Cardiac muscle cell (in vitro differentiated cells and primary cell): ENCODE measurements around the gene ATG10. TPM values are rescaled to one million over a fixed set of nuclear protein-coding genes. Genes with fewer than 3 reads are reported as not detected.

Source experiments
- DNase-seq, 2 donors: peaks; one replicate each; pipeline versions ENCODE4 v3.0.0 to v3.0.0-alpha.2; 2010 to 2017; ENCODE audit warnings: low read depth in 1 of 2, low spot score in 1 of 2
- H3K27ac ChIP-seq: fragments of 200-600 bp; sonication (generic); 2 replicates; pipeline ENCODE4 v1.5.1; 2016
- H3K27me3 ChIP-seq: fragments of 200-600 bp; sonication (generic); 2 replicates; pipeline ENCODE4 v1.6.0; 2016; ENCODE audit warnings: control low read depth
- H3K36me3 ChIP-seq: fragments of 200-600 bp; sonication (generic); 2 replicates; pipeline ENCODE4 v1.5.1; 2016; ENCODE audit warnings: control low read depth
- H3K4me1 ChIP-seq: fragments of 200-600 bp; sonication (generic); 2 replicates; pipeline ENCODE4 v1.8.1; 2017; ENCODE audit warnings: low read depth, mild to moderate bottlenecking, mixed run types
- H3K4me3 ChIP-seq: fragments of 200-600 bp; sonication (generic); 2 replicates; pipeline ENCODE4 v1.5.1; 2016; ENCODE audit warnings: mild to moderate bottlenecking
- H3K9me3 ChIP-seq: fragments of 200-600 bp; sonication (generic); 2 replicates; pipeline ENCODE4 v1.5.1; 2017; ENCODE audit warnings: low read depth, mild to moderate bottlenecking, control low read depth
- polyA plus RNA-seq: library from polyadenylated mRNA; unstranded; fragments of >200 nt; fragmentation: Nextera tagmentation; extraction: Ambion mirVana; gene quantifications from 2 replicates; pipeline ENCODE4 v1.2.1, GENCODE V29; 2016
- total RNA-seq: library from RNA; depleted of rRNA; stranded (reverse); fragments of >200 nt; gene quantifications from 2 replicates; pipeline ENCODE4 v1.2.3, GENCODE V29; 2016
- TF ChIP-seq, protein P1 (sequence below): IDR thresholded peaks from 2 replicates; pipeline ENCODE4 v1.5.1; 2012; ENCODE audit warnings: low read depth, mild to moderate bottlenecking, low read length

Gene ATG10
- total and polyA plus RNA-seq, 2 experiments from 2014 or later = 9.0 to 28.0 TPM

DNA sequence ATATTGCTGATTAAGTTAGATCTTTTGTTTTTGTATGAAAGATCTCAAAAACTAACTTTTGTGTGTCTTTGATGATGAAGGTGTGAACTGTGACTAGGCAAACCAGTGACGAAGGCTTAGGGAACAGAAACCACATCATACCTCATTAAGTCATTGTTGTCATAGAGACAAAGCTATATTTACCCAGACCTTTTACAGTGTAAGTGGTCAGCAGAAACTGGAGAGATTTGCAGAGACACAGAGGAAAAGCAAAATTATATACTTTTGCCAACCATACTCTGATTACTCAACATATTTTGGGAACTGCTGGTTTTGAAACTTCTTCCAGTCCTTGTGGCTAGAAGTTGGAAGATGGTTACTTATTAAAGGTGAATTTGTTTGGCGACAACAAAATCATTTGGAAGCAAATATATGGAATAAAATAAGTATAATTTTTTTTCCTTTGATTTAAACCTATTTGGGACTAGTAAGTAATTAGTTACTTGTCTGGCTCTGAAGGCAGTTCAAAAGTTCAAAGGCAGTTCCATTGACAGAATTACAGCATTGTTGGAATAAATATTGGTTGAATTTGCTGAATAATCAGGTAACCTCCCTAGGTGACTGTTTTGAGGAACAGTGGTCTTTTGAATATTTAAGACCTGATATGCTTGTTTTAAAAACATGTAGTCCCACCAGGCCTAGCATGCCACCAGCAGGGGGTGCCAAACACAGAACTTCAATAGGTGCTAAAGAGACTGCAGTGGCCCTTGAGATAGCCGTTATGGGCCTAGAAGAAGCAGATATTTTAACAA lies 202.5 kb downstream of the ATG10 start:
- Histone ChIP-seq H3K4me1 (peaks cover 9% of the 10 kb centered on the region), H3K9me3 (no peaks in the 10 kb centered on the region), H3K4me3 (no peak overlapping the region), H3K36me3 (no peaks in the 10 kb centered on the region), H3K27me3 (no peaks in the 10 kb centered on the region), H3K27ac (no peak overlapping the region)
- DNase-seq = peak; percentile 78 to 79
- TF ChIP-seq, protein P1, sequence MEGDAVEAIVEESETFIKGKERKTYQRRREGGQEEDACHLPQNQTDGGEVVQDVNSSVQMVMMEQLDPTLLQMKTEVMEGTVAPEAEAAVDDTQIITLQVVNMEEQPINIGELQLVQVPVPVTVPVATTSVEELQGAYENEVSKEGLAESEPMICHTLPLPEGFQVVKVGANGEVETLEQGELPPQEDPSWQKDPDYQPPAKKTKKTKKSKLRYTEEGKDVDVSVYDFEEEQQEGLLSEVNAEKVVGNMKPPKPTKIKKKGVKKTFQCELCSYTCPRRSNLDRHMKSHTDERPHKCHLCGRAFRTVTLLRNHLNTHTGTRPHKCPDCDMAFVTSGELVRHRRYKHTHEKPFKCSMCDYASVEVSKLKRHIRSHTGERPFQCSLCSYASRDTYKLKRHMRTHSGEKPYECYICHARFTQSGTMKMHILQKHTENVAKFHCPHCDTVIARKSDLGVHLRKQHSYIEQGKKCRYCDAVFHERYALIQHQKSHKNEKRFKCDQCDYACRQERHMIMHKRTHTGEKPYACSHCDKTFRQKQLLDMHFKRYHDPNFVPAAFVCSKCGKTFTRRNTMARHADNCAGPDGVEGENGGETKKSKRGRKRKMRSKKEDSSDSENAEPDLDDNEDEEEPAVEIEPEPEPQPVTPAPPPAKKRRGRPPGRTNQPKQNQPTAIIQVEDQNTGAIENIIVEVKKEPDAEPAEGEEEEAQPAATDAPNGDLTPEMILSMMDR = peak; percentile 72

DNA sequence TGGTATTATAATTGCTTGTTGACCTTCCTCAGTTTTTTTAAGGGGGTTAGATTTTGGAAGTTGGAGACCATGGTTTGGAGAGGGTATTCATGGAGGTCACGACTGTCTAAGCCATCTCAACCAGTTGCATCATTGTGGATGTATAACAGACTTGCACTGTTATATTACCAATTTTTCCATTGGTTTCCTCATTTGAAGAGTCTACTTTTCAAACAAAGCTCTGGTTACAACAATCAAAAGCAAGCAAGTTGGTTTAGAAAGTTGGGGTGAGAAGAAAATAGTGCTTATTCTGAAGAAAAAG lies 203.0 kb downstream of the ATG10 start:
- Histone ChIP-seq H3K9me3 (no peaks in the 10 kb centered on the region), H3K36me3 (no peaks in the 10 kb centered on the region), H3K27me3 (no peaks in the 10 kb centered on the region), H3K4me1 (peaks cover 9% of the 10 kb centered on the region), H3K4me3 (no peak overlapping the region), H3K27ac (no peak overlapping the region)
- TF ChIP-seq, protein P1 = no peak
- DNase-seq = no peak

DNA sequence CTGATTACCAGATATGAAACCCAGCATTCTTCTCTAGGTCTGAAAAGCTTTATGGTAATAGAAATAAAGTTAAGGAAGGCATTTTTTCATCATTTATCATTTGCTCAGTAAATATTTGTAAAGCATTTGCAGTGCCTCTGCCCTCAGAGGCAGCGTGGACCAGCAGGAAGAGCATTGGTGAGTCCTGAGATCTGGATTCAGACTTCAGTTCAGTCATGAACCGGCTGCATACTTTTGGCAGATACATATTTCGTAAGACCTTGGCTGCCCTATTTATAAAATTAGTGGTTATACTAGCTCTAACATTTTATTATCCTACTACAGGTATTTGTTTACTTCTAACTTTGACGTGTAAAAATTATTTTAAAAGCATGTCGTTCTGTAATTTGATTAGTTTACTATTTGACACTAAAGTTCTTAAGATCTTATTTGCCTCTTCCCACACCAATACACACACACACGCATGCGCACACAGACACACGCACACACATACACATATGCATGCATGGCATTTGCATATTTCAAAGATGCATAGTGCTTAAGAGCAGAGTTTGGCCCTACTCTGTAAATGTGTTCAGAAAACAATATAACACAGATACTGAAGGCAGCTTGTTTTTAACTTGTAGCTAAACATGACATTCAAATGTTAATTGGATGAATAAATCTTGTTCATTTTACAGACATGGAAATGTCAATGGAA lies 204.4 kb downstream of the ATG10 start:
- H3K27me3 ChIP-seq = no peaks in the 10 kb centered on the region
- no peaks in the 10 kb centered on the region for H3K9me3 ChIP-seq
- H3K36me3 ChIP-seq = no peaks in the 10 kb centered on the region
- no peak overlapping the region for H3K4me3 ChIP-seq
- peak in 1 of 2 donors; percentile 32 for DNase-seq
- TF ChIP-seq, protein P1 = no peak
- H3K27ac ChIP-seq = no peak overlapping the region
- peaks cover 9% of the 10 kb centered on the region for H3K4me1 ChIP-seq

DNA sequence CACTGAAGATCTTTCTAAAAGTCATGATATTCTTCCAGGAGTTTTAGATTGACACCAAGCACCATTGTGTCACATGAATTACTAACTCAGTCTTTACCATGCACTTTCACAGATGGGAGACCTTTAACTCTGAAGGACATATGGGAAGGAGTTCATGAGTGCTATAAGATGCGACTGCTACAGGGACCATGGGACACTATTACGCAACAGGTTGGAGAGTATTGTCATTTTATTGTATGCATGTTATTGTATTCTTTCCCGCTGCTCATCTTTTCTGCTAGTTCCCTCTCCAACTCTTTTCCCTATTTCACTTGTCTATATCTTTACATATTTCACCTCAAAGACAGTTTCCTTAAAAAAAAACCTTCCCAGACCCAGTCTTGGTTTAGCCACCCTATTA lies 206.6 kb downstream of the ATG10 start:
- TF ChIP-seq, protein P1 = no peak
- DNase-seq = no peak
- H3K27ac ChIP-seq = no peak overlapping the region

DNA sequence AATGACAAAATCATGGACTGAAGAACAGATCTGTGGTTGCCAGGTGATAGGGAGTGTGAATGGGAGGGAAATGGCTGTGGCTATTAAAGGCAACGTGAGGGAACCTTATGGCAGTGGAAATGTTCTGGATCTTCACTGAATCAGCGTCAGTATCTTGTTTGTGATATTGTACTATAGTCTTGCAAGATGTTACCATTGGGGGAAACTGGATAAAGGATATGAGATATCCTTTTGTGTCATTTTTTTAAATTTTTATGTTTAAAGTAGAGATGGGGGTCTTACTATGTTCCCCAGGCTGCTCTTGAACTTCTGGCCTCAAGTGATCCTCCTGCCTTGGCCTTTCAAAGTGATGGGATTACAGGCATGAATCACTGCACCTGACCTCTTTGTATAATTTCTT lies 210.8 kb downstream of the ATG10 start:
- Histone ChIP-seq H3K27ac (no peak overlapping the region), H3K36me3 (no peaks in the 10 kb centered on the region), H3K27me3 (no peaks in the 10 kb centered on the region), H3K4me3 (no peak overlapping the region), H3K4me1 (no peaks in the 10 kb centered on the region), H3K9me3 (no peaks in the 10 kb centered on the region)
- TF ChIP-seq, protein P1 = no peak
- no peak for DNase-seq

More for the DNA sequence above, 206.6 kb downstream of the ATG10 start:
- H3K4me3 ChIP-seq = no peak overlapping the region
- no peaks in the 10 kb centered on the region for H3K9me3 ChIP-seq
- H3K36me3 ChIP-seq = no peaks in the 10 kb centered on the region
- H3K4me1 ChIP-seq = peaks cover 9% of the 10 kb centered on the region
- no peaks in the 10 kb centered on the region for H3K27me3 ChIP-seq
